A204.1 (cell line): ENCODE data around the gene CBX6.
"Not testable (repeated sequence)": the region's sequence is repeated elsewhere in the genome, so short reads cannot be mapped to it uniquely, and the experiment has no call there.

ENCODE experiments used
- FAIRE-seq: peaks from 2 replicates; lab custom pipeline; 2012; peaks lifted over from hg19 to GRCh38; lab: Jason Lieb, UNC

The CBX6 gene

DNA sequence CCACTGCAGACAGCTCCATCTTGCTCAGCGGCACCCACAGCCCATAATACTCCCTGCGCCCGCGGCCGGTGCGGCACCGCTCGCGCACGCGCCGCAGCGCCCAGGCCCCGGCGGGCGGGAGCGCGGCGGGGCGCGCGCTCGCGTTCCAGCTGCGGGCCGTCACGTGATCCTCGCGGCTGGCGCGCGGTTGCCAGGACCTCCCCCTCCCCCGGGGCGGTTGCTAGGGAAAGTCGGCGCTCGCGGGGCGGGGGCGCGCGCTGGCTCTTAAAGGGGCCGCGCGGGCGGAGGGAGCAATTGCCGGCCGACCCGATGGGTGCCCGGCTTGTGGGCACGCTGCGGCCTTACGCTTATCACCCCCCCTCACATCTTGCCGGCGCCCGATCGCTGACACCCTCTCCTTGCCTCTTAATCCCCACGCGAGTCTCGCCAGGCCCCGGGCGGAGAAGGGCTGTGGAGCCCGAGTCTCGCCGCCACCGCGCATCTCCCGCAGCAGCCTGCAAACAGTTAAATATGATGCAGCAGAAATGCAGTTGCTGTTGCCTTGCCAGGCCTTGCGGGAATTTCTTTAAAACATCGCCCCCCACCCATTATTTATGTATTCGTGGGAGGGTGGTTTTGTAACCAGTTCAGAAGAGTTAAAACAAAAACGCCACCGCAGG, at the start of gene CBX6:
Gene CBX6 (minus strand): TSS at position 45 of the 659 bp plus-strand sequence. CDS start 26 bp downstream, at position 19.
- FAIRE-seq, result no peak

GRCh38 chr22:38921806-38922205, 49.8 kb upstream of the CBX6 start:
- FAIRE-seq, result no peak

- FAIRE-seq, result no peak
Measured at GRCh38 chr22:38921120-38921519, 49.1 kb upstream of the CBX6 start.

- no peak for FAIRE-seq
Measured at GRCh38 chr22:38919631-38920190, 47.7 kb upstream of the CBX6 start.

- FAIRE-seq, result peak; percentile 40
Measured at GRCh38 chr22:38911434-38911833, 39.4 kb upstream of the CBX6 start.

- FAIRE-seq, result no peak
Measured at GRCh38 chr22:38907767-38908166, 35.8 kb upstream of the CBX6 start.

- FAIRE-seq, result no peak
Measured at GRCh38 chr22:38906052-38906451, 34.0 kb upstream of the CBX6 start.

GRCh38 chr22:38904052-38904617, 32.1 kb upstream of the CBX6 start:
- not testable (repeated sequence) for FAIRE-seq

DNA sequence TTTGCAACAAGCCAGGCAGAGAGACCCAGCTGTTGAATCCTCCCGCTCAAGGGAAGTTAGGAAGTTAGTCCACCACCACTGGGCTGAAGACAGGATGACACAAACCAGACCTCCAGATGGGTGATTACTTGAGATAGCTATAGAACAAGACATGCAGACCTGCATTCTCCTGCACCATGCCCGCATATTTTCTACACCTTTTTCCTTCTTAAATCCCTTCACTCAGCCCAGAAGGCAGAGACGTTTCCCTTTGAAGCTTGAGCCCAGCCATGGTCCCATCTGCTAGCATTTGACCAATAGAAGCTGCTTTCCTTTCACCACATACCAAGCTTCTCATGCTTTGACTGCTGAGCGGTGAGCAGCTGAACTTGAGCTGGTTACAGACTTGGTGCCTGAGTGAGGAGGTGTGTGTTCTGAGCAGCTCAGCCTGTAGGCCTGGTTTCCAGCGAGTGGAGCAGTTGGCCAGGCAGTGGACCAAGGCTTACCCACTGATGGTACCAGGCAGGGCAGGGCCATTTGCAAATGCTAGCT, 29.2 kb upstream of the CBX6 start:
- no peak for FAIRE-seq

GRCh38 chr22:38900677-38901076, 28.7 kb upstream of the CBX6 start:
- no peak for FAIRE-seq

DNA sequence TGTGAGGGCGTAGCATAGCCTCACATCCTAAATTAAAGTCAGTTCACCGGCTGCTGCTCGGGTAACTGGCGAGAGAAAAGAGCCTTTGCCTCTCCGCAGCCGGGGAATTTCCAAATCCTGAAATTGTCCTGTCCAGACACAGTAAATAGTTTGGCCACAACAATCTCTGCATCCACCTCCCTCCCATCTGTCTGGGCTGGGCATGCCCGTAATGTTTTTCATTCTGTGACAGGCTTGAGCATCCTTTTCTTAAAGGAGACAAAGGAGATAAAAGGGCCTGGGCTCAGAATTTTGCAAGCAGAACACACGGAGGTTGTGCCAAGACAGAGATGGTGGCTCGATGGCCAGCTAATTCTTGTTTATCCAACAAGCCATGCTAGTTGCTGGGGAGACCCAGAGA, 19.2 kb upstream of the CBX6 start:
- no peak for FAIRE-seq

DNA sequence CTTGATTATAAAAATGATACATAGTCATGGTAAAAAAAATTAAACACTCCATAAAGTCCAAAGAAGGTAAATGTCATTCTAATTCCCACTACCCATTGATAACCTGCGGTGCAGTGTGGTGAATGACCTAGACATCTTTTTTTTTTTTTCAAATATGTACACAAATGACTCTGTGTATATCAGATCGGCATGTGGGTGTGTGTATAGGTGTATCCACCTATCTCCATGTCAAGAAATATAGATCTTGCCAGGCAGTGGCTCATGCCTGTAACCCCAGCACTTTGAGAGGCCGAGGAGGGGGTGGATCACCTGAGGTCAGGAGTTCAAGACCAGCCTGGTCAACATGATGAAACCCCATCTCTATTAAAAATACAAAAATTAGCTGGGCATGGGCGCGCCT, 18.4 kb upstream of the CBX6 start:
- no peak for FAIRE-seq

- no peak for FAIRE-seq
Measured at GRCh38 chr22:38886333-38886732, 14.3 kb upstream of the CBX6 start.

DNA sequence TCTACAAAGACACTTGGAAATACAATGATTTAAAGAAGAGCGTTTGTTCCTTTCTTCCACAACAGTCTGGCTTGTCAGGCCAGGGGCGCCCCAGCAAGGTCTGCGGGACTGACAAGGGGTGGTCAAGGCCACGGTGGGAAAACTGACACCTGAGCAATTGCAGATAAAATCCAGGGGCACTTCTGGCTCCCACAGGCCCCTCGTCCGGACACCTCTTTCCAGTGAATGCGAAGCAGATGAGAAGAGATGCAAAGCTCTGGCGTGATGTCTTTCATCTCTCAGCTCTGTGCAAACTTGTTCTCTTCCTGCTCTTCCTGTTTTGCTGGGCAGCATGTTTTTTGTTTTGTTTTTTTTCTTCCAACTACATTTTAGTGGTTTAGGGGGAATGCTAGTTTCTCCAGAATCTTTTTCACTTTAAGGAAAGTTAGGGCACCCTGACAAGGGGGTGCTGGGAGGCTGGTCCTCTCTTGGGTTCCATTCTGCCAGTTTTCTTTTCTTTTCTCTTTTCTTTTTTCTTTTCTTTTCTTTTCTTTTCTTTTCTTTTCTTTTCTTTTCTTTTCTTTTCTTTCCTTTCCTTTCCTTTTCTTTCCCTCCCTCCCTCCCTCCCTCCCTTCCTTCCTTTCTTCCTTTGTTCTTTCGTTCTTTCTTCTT, 11.1 kb upstream of the CBX6 start:
- no peak for FAIRE-seq

GRCh38 chr22:38881997-38882879, 10.2 kb upstream of the CBX6 start:
- no peak for FAIRE-seq

DNA sequence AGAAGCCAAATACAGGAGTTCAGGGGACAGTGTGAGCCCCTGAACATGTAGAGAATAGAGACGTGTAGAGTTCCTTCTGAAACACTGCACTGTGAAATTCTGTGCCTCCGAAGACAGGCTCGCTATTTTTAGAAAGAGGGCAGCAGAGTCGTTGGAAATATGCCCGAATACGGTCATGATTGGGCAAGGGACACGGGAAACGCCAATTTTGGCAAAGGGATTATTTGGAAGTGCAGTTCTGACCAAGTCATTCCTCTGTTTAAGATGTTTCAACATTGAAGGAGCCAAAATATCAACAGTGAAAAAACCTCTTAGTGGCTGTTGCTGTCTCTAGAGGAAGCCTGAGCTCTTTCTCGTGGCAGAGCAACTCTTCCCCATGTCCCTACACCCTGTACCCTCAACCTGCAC, 9.5 kb upstream of the CBX6 start:
- no peak for FAIRE-seq

- FAIRE-seq, result no peak
Measured at GRCh38 chr22:38879961-38880360, 7.9 kb upstream of the CBX6 start.

- FAIRE-seq, result no peak
Measured at GRCh38 chr22:38879108-38879729, 7.2 kb upstream of the CBX6 start.

GRCh38 chr22:38878001-38878400, 6.0 kb upstream of the CBX6 start:
- no peak for FAIRE-seq

DNA sequence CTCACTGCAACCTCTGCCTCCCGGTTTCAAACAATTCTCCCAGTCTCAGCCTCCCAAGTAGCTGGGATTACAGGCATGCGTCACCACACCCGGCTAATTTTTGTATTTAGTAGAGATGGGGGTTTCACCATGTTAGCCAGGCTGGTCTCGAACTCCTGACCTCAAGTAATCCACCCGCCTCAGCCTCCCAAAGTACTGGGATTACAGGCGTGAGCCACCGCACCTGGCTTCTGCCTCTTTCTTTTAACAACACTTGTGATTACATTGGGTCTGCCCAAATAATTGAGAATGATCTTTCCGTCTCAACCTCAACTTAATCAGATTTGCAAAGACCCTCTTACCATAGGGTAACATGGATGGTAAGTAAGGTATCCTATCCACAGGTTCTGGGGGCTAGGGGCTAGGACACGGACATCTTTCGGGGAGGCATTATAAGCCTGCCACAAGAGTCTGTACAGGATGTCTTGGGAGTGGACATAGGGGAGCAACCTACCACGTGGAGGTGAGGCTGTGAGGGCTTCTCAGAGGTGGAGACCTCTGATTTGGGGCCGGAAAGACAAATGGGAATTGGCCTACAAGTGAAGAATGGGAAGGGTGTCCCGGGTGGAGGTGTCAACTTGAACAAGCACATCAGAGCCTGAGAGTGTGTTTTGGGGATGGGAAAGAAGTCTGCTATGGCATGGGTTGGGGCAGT, 2.7 kb upstream of the CBX6 start:
- FAIRE-seq, result no peak
